Measurements from ENCODE around the gene GRIN3B.

GRIN3B gene

GRCh38 chr19:966485-967088 is 33.6 kb upstream of the GRIN3B start:
- FAIRE-seq = no peak

DNA sequence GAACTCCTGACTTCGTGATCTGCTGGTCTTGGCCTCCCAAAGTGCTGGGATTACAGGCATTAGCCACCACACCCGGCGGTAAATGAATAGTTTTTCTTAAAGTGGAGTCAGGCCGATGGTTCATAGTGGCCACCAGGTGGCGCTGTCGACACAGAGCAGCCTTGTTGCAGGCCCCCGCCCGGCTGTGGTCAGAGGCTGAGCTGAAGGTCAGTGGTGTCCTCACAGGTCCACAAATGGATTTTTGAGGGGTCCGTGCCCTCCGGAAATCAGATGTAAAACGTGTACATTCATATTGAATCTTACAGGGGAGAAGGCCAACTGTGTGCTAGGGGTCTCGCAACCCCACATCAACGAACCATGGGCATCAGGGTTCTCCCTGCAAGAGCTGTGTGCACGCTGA is 29.5 kb upstream of the GRIN3B start:
- no peak for FAIRE-seq

DNA sequence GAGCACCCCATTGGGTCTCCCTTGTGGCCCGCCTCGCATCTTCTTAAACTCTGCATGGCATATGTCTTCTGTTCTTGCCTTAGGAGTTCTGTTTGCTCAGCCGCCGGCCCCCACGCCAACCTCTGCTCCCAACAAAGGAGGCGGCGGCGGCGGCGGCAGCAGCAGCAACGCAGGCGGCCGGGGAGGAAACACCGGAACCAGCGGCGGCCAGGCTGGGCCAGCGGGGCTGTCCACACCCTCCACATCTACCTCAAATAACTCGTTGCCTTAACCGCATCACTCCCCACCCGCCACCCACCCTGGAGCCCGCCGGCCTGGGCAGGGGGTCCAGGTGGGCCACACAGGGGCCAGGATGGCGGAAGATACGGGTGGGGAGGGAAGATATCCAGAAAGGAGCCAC is 28.4 kb upstream of the GRIN3B start:
- no peak for FAIRE-seq

DNA sequence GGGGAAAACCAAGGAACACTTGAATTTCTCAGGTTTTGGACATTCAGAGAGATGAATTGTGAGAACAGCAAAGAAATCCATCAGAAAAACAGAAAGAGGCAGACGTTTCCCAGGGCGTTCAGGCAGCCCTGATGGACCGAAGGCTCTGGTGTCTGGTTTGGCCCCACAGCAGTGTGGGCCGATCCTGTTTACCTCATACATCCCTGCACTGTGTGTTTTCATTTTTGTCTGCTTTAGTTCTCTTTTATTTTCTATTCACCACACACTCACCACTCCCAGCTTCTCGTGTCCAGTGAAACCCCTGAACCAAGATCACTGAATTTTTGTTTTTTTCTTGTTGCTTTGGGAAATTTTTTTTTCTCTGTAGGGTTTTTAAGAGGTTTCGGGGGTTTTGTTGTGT is 27.9 kb upstream of the GRIN3B start:
- FAIRE-seq = no peak

- no peak for FAIRE-seq
Measured at GRCh38 chr19:973726-974563, 26.3 kb upstream of the GRIN3B start.

DNA sequence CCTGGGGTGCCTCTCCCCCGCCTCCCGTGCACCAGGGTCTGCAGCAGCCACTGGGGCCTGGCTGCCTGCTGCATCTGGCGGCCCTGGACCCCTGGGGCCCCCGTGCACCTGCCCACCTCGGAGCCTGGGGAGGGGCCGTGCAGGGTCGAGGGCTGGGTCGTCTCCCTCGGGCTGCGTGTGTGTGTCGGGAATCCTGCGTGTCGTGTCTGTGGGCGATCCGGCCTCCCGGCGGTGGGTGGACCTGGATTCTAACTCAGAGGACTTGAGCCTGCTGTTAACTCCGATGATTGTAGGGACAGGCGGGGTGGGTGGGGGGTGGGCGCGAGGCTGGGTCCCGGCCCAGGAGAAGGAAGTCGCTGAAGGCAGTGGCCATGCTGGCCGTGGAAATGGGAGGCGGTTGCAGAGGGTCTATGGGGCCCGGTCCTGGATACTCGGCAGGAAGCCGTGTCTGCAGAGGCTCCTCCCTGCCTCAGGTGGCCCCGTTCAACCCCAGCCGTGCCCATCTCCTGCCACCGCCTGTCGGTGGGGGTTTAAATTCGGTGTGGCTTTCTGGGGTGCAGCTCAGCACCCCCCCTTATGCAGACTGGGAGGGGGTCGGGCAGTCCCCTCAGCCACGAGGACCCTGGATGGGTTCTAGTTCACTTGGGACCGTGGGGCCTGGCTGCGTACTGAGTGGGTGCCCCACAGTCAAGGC is 25.5 kb upstream of the GRIN3B start:
- FAIRE-seq = no peak

- no peak for FAIRE-seq
Measured at GRCh38 chr19:976476-976875, 23.7 kb upstream of the GRIN3B start.

DNA sequence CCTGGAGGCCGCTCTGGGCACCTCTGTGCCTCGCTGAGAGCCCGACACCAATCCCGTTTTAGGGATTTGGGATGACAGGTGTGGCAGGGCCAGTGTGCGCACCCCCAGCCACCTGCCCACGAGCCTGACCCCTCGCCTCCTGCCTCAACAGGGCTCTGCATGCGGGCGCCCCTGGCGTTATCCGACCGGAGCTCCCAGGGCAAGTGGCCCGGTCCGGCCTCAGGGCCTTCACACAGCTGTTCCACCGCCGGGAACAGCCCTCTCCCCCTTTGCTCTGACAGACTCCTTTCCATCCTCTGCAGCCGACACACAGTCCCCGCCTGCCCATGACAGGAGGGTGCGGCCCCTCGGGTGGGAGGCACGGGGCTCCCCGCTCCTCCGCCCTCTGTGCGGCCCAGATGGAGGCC is 23.2 kb upstream of the GRIN3B start:
- FAIRE-seq = no peak

DNA sequence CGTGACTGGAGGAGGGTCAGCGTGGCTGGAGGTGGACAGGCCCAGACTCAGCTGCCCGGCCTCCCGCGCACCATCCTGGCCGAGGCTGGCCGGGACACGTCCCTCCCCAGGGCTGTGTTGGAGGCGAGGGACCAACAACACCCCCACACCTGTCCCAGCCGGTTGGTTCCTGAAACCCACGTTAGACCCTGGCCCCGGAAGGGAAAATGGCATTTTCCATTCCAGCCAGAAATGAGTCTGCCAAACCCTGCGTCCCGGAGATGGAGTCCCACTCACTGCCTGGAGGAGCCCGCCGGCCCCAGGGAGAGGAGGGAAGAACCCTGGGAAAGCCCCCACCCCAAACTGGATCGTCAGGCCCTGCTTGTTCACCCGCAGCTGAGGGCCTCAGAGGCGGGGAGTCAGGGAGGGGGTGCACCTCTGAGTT is 20.9 kb upstream of the GRIN3B start:
- no peak for FAIRE-seq

- FAIRE-seq = no peak
Measured at GRCh38 chr19:980133-980998, 19.9 kb upstream of the GRIN3B start.

DNA sequence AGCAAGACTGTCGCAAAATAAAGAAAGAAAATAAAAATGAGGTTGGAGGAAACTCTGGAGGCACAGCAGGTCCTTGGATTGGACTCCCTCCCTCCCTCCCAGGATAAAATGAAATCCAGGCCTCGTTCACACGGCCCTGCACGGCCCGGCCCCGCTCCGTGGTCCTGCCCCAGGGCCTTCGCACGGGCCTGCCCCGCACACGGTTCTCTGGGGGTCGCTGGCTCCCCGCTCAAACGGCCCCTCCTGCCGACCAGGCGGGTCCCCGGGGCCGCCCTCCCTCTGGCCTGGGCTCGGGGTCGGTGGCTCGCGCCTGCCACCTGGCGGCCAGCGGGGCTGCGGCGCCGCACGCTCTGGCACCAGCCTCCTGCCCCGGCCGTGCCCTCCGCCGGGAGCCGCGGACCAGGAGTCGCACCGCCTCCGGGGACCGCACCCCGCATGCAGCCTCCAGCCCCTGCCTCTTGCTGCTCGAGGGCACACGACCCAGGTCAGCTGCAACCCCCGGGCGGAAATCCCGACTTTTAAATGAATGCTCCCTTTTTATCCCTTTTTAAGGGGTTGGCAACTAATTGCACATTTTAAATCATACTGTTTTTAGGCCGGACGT is 17.6 kb upstream of the GRIN3B start:
- FAIRE-seq = no peak

- no peak for FAIRE-seq
Measured at GRCh38 chr19:984165-984967, 15.9 kb upstream of the GRIN3B start, which contains the start of gene WDR18. Gene WDR18 (plus strand): TSS chr19:984345. CDS start chr19:984354, 9 bp downstream.

DNA sequence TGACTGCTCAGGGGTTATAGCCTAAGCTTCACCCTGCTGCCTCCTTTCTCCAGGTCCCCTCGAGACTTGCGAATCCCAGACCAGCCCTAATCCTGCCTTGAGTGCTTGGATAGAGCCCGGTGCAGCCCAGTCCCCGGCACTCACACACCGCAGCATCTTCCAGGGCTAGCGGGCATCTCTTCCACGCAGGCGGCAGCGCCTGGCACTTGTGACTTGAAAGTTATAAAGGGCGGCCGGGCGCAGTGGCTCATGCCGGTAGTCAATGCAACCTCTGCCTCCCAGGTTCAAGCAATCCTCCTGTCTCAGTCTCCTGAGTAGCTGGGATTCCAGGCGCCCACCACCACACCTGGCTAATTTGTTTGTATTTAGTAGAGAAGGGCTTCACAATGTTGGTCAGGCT is 14.1 kb upstream of the GRIN3B start:
- FAIRE-seq = no peak

DNA sequence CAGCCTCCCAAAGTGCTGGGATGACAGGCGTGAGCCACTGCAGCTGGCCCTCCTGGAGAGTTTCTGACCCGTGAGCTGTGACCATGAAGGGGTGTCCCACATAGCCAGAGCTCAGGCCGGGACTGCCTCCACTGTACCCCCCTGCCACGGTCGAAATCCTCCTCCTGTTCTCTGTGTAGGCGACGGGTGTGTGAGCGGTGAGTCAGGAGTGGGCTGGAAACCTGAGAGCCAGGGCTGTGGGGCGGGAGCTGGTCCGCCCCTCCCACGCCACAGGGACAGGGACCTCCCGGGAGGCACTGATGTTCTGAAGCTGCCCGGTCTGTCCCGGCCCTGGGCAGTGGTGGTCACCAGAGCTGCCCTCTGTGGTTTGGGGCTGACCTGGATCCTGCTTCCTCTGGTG is 12.1 kb upstream of the GRIN3B start:
- no peak for FAIRE-seq

DNA sequence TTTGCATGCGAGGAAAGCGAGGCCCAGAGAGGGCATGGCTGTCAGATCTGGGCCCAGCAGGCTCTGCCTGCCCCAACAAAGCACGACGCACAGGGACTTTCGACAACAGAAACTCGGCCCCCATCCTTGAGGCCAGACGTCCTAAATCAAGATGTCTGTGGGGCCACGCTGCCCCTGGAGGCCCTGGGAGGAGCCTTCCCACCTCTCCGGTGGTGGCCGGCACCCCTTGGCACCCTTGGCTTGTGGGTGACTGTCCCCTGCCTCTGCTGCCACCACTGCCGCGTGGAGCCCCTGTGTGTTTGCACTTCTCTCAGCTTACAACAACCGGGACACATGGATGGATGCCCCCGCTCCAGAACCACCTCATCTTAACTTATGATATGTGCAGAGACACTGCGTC is 11.7 kb upstream of the GRIN3B start:
- no peak for FAIRE-seq

- no peak for FAIRE-seq
Measured at GRCh38 chr19:989381-990081, 10.7 kb upstream of the GRIN3B start.

GRCh38 chr19:990119-990571 is 10.1 kb upstream of the GRIN3B start:
- FAIRE-seq = no peak

DNA sequence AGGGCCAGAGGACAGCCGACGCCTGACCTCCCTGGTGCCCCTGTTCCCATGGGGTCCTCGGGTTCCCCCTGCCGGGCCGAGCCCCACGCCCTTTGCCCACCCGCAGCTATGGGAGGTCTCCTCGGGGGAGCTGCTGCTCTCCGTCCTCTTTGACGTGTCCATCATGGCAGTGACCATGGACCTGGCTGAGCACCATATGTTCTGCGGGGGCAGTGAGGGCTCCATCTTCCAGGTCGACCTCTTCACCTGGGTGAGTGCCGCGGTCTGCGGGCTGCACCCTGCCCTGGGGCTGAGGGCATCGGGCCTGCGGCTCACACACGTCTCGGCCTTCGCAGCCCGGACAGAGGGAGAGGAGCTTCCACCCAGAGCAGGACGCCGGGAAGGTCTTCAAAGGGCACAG is 9.5 kb upstream of the GRIN3B start:
- no peak for FAIRE-seq

DNA sequence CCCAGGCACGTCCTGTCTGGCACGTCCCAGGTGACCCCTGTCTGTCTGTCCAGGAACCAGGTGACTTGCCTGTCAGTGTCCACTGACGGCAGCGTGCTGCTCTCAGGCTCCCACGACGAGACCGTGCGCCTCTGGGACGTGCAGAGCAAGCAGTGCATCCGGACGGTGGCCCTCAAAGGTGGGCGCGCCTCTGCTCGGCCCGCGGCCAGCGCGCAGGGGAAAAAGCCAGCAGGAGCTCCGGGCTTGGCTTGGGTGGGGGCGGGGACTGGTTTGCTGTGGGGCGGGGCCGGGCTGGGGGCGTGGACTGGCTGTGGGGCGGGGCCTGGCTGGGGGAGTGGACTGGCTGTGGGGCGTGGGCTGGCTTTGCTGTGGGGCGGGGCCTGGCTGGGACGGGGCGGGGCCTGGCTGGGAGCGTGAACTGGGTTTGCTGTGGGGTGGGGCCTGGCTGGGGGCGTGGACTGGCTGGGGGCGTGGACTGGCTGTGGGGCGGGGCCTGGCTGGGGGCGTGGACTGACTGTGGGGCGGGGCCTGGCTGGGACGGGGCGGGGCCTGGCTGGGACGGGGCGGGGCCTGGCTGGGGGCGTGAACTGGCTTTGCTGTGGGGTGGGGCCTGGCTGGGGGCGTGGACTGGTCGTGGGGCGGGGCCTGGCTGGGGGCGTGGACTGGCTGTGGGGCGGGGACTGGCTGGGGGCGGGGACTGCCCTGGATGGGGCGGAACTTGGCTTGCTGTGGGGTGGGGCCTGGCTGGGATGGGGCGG is 8.9 kb upstream of the GRIN3B start:
- FAIRE-seq = no peak
